CD4-positive, alpha-beta T cell treated with Interleukin-15 for 4 hours (primary cell): ENCODE measurements around the gene KCNIP2.
"Not testable (repeated sequence)": the region's sequence is repeated elsewhere in the genome, so short reads cannot be mapped to it uniquely, and the experiment has no call there.

Experiments used
- DNase-seq: peaks from one replicate; pipeline ENCODE4 v3.0.0-alpha.2; 2020; ENCODE audit warnings: low spot score

Gene KCNIP2

DNA sequence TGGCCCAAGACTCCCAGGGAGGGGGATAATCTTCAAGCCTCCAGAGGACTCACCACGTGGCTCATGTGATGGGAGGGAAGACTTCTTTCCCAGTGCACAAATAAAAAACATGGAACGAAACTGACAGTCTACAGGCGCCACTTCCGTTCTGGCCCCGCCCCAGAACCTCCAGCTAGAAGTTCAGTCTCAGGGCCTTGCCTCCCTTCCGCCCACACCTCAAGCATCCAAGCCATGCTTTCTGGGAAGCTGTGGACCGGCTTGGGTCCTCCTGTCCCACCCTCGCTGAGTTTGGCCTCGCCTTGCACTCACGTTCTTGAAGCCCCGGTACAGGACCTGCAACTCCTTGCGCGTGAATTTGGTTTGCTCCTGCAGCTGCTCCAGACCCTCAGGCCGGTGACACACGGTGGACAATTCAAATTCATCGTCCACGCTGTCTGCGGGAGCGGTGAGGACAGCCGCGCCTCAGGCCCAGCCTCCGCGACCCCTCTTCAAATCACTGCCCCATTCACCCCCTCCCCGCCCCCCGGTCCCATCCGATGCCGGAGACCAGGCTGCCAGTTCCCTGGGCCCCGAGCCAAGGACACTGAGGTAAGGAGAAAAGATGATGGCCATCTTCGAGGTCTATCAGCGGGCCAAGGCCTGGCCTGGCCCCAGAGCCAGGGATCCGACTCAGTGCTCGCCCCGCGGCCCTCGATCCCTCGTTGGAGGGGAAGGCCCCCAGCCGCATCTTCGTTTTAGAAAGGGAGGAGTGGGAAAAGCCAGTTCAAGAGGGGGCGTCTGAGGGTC, 14.6 kb downstream of the KCNIP2 start:
- no peak for DNase-seq

DNA sequence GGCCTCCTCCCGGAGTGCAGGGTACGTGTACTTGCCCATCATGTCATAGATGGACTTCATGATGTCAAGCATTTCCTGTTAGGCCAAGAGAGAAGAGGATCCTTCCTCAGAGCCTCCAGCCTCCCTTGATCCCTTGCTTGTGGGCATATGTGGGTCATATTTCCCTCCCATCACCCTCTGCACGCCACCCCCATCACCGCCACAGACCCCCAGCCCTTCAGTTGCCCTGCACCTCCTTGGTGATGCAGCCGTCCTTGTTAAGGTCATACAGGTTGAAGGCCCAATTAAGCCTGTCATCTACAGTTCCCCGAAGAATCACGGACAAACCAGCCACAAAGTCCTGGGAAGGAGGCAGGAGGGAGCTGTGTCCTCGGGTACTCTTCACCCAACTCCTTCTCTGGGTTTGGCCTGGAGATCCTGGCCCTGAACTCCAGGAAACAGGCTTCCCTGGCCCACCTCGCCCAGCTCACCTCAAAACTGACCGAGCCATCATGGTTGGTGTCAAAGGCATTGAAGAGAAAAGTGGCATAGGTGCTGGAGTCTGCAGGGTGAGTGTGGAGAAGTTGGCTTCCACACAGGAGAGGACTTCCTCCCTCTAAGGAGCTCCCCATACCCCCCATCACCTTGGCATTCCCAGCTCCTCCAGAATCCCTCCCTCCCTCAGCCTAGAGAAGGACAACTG, 15.5 kb downstream of the KCNIP2 start:
- no peak for DNase-seq

DNA sequence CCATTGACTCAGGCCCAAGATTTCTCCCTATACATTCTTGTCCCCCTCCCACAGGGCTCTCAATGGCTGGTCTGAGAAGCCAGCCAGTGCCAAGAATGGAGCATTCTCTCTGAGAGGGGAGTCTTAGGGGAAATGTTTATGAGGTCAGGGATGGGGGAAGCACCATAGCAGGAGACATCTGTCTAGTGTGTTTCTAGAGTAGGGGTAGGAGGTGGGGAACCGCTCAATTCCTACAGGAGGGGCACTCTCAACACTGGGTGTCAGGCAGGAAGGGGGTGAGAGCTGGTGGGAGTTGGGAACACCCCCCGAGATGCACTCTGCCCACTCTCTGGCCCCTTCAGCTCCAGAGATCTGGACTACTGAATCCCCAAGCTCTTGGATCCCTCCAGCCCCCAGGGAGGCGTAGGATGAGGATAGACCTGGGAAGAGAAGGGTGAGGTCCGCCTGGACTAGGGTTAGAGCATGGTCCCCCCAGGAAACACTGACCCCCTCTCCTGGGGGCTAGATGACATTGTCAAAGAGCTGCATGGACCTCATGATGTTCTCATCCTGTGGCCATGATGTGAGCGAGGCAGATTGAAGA, 16.7 kb downstream of the KCNIP2 start:
- DNase-seq = no peak

DNA sequence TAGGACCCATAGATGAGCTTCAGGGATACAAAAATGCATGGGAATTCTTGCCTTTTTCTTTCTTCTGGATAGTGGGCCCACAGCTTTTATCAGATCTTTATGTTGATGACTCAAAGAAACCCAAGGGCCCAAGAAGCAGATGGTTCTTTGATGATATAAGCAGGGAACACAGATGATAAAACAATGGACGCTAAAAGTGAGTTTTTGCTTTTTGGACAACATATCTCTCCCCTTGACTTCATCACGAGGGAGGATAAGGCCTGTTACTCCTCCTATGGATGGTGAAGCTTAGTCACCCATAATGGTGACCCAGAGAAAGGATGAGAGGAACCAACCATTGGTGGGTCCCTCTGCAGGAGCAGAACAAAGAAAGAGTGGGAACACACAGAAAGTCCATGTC, 18.9 kb downstream of the KCNIP2 start:
- no peak for DNase-seq

DNA sequence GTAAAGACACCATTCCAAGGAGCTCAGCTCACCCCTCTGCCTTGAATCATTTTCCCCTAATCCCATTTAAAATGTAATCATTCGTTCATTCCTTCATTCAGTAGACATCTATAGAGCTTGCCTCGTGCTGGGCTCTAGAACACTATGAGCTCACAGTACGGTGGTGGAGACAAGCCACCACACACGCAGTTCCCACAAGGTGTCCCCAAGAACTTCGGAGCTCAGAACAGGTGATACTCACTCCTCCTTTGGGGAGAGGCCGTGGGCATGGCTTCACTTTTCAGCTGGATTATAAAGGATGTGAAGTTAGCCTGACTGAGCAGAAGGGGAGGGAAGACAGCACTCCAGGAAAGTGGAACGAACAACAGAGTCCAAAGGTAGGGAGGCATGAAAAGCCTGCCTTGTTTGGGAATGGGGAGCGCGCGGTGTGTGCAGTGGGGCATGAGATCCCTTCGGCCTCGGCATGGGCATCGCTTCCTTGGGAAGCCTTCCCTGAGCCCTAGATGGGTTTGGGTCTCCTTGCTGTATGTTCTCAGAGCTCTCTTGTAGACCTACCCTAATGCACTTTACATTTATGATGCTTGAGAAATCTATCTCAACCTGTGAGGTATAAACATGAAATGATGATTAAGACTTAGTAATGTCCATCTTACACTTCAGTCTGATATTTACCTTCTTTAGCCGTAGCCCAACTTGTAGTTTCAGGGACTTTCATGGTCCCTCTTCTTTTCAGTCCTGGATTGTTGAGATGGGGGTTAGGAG, 24.5 kb downstream of the KCNIP2 start:
- no peak for DNase-seq

DNA sequence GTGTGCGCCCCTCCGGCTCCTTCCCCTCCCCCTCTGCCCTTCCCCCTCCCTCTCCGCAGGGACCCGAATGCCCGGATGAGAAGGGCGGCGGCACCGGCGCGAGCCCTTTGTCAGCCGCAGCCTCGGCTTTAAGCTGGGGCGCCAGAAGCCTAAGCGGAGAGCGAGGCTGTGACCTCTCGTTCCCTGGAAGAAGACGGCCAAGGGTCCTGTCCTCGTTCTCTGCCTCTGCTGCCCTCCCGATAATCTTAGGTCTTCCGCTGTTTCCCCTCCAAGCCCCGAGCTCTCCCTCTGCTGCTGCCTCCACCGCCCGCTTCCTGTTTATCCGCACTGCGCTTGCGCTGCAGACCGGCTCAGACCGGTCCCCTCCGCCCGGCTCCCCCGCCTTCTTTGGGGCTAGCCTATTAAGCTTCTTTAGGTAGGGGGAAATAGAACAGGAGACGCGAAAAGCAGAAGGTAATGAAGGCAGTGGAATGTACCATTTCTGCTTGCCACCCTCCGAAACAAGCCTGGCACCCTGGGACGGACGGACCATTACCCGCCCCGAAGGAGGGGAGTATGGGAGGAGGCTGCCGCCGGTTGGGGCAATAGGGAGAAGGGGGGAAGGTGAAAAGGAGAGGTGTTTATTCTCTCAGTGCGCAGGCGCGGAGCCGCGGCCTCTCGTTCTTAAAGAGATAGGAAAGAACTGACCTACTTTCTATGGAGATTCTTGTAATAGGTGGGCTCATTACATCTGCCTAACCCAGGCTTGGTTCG, 25.3 kb downstream of the KCNIP2 start, which contains the start of gene OGA:
Gene OGA (minus strand): TSS at position 326 of the 753 bp plus-strand sequence. CDS start 422 bp downstream, outside the sequence.
- DNase-seq = peak; percentile 99

DNA sequence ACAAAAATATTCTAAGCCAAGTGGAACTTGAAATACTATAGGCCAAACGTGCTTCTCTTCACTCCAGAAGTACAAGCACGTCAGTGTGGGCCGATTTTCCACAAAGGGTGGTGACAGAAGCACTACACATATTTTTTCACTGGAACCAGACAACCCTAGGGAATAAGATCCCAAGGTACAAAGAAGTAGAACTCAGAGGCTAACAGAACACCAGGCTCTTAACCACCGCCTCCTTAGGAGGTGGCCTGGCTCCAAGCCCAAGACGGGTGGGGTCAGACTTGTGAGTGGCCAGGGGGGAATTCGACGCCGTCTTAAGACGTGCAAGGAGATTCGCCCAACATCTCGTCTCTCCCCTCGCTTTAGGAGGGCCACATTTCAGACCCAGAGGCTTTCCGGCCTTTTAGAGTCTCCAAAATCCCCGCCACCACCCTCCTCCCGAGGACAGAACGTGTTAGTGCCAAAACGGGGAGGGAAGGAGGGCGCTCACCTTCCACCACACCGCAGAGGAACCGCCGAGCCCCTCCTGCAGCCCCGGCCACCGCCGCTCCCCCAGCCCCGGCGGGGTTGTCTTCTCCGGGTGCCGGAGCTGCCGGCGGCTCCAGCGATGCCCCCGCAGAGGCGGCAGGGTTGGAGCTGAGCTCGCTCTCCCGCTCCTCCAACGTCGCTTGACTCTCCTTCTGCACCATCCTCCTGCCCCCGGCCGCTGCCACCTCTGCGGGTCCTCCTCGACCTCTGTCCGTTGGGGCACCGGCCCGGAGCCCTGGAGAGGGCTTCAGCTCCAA, 26.1 kb downstream of the KCNIP2 start:
- no peak for DNase-seq

DNA sequence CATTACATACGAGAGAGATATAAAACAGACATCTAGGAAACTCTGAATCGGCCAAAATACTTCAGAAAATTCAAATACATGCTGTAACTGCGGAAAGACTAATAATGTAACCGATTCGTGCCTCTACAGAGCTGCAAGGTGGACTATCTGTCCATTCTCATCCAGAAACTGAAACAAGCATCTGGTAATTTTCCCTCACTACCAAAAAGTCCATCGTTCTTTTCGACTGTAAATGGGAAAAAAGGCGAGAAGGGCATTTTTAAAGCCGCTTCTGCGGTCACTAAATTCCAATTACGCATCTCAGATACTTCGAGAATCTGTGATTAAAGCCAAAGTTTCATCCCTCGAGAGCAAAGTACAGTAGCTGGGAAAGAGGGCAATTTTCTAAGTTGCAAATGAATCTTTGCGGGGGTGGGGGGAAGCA, 26.7 kb downstream of the KCNIP2 start:
- no peak for DNase-seq

DNA sequence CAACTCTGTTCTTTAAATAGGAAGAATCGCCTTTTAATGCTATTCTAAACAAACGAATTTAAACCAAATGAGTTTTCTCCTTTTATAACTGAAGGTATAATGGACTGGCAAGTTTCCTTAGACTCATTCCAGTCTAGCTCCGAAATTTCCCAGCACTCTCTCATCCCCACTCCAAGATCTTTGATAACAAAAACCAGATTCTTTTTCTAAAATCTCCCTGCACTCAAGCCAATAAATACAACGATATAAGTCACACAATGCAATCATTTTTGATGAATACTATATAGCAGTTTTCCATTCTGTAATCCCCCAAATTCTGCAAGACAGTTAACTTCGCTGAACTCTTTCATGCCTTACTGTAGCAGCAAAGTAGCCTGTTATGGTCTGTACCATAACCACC, 27.2 kb downstream of the KCNIP2 start:
- no peak for DNase-seq

DNA sequence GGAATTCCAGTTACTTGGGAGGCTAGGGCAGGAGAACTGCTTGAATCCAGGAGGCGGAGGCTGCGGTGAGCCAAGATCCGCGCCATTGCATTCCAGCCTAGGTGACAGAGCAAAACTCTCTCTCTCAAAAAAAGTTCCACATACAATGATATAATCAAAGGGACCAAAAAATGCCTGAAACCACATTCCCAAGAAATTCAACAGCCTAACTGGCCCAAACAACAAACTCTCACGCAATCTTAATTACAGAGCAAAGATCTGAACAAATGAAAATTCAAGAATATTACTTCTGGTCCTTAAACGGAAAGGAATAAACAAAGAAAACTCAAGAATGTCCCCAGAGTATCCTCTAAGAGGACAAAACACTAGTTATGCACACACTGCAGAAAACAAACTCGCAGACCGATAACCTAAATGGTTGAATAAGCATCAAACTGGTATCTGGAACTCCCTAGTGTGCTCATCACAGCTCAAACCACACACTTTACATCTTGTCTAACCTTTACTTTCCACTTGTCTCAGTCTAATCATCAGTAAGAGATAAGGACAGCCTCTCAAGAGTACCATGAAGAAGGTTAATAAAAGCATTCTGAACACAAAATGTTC, 29.0 kb downstream of the KCNIP2 start:
- DNase-seq = peak; percentile 17

DNA sequence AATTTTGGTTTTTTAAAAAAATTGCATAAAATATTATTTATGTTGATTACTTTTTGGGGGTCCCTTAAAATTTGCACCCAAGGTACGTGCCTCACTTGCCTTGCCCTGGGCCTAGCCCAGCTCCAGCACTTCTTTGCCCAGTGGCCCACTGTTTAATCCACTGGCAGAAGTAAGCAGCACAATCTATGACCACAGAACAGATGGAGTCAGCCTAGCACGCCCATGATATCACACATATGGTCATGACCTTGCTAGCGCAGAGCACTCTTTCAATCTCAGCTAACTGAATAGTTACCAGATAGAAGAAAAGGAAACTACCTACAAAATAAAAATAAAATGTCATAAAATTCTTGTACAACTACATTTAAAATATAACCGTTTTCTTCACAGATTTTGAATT, 31.0 kb downstream of the KCNIP2 start:
- no peak for DNase-seq

DNA sequence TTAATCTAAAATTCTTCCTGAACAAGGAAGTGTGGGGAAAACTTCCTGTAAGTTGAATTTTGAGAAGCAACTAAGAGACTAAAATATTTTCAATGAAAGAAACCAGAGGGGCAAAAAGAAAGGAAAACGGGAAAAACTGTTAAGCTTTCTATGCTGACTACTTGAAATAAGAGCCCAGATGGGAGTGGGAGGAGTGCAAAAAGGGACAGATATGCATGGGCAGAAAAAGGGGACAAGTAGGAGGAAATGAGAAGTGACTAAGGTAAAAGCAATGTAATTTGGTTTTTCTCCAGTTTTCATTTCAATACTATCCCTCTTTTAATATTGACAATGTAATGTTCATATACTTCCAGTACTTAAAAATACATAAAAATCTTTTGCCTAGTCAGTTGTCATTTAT, 36.4 kb downstream of the KCNIP2 start:
- no peak for DNase-seq

DNA sequence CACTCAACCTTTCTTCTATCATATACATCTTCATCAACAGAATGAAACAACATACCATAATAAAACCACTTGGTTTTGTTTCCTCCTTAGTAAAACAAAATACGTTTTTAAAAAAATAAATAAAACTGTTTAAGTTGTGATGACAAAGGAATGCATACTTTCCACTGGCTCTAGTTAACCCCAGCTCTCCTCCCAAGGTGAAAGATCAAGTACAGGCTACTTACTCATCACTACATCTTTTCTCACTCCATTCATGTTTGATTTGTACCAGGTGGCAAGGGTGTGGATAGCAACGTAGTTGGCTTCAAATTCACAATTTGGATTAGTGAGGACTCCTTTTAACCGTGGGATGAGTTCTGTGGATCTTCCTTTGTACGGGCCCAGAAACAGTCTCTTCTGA, 40.1 kb downstream of the KCNIP2 start:
- no peak for DNase-seq

DNA sequence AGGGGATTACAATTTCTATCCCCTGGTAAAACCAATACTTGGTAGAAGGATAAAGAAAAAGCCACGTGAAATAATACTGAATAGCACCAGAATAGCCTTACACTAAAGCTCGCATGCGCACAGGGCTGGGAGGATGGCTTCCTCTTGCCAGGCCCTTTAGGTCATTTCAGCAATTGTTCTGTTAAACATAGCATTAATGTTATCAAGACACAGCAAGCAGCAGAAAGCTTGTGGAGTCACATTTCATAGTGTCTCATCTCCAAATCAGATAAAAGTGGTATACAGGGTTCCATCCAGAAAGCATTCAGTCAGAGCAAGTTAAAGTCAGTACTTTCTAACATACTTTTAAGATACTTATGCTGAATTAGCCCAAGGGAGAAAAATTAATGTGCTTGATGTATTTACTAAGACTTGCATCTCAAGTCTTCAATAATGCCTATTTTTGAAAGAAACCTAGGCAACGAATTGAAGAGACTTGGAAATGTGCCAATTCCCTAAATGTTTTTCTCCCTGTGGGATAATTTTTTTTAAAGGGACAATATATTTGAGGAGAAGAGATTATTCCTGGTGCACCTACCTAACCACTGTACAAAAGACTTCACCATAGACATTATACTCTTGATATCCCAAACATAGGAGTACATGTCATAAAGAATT, 46.1 kb downstream of the KCNIP2 start:
- no peak for DNase-seq

DNA sequence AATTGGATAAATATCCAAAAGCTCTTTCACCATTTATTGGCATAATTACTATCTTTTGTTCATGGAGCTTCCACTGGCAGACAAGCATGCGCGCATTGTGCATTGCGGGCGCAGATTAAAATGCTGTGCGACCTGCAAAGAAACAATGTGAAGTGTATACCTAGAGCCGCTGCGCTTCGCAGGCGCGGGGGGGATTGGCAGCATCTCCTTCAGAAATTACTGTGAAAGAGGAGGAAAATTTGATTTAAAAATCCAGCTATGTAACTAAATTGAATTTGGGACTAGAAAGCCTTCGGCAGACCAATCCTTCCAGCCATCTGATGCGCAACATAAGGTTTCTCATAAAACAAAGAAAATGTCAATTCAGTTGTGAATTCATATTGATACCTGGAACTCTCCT, 50.1 kb downstream of the KCNIP2 start:
- DNase-seq = no peak

DNA sequence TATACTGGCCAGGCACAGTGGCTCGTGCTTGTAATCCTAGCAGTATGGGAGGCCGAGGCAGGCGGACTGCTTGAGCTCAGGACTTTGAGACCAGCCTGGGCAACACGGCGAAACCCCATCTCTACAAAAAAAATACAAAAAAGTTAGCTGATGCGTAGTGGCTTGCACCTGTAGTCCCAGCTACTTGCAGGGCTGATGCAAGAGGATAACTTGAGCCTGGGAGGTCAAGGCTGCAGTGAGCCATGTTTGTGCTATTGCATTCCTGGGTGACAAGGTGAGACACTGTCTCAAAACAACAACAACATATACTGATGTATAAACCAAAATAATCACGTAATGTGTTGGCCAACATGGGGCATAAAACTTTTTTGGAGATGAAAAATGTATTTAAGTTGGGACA, 53.9 kb downstream of the KCNIP2 start:
- no peak for DNase-seq

DNA sequence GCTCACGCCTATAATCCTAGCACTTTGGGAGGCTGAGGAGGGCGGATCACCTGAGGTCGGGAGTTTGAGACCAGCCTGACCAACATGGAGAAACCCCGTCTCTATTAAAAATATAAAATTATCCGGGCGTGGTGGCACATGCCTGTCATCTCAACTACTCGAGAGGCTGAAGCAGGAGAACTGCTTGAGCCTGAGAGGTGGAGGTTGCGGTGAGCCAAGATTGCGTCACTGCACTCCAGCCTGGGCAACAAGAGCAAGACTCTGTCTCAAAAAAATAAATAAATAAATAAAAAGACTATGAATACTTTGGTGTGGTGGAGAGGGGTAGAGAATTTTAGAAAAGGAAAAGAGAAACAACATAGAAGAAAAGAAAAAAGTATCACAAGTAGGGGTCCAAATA, 54.4 kb downstream of the KCNIP2 start:
- DNase-seq = not testable (repeated sequence)

DNA sequence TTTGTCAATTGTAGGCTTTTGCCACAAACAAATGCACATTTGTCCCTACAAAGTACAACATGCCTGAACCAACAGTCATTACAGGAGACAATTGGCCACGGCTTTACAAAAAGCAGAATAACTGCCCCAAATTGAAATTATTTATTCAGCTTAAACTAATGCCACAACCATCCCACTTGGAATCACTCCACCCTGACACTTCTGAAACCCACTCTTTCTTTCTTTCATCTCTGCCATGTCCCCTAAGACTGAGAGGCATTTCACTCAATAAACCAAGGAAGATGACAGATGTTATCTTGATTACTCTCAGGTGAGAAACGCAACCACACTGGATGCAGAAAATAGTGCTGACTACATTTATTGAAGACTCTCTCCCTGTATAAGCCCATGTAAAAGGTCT, 57.8 kb downstream of the KCNIP2 start:
- no peak for DNase-seq

DNA sequence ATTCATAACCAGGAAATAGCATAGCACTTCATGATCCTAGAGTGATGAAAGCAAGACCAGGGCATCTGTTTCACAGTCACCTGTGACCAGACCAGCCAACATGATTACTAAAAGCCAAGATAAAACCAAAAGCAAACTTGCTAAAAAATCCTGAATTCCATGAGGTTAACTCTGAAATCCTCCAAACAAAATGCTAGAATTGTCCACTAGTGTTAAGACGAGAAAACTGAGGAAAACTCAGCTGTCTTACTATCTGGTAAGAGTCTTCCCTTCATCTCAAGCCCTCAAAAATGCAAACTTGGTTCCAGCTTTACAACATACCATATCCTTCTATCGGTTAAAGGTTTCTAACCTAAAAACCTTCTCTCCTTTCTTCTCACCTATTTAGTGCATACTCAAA, 59.0 kb downstream of the KCNIP2 start:
- no peak for DNase-seq

DNA sequence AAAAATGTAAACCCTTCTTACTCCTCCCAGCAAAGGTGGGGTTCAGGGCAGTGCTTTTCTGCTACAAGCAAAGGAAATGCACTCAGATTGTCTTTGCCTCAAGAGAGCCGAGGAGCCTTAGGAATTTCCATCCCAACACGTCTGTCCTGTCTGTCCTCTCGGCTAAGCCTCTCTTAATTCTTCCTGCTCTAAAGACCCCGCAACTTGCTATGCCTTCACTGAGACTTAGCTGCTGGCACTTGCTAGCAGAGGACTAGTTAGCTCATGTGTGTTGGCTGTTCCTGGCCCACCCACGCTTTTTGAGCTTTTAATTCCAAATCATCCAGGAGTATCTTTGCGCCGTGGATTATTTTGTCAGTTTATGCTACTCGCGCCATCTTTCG, 59.9 kb downstream of the KCNIP2 start:
- no peak for DNase-seq
